HepG2 (cell line): Measurements from ENCODE around the gene STMN3. TPM values are rescaled to one million over a fixed set of nuclear protein-coding genes. Genes with fewer than 3 reads are reported as not detected.

Source experiments
- HNF4A ChIP-seq: sonication (generic); formaldehyde crosslinking; IDR thresholded peaks from 2 replicates; pipeline ENCODE4 v1.4.0; 2020; ENCODE audit warnings: missing genetic modification reagents
- MTF2 ChIP-seq: sonication (generic); formaldehyde crosslinking; IDR thresholded peaks from 2 replicates; pipeline ENCODE4 v1.5.0; 2020; ENCODE audit warnings: missing genetic modification reagents, borderline replicate concordance
- polyA plus RNA-seq, 8 experiments: library from polyadenylated mRNA; depleted of rRNA in 3 of 8; stranded (reverse) in 7 of 8; unstranded in 1 of 8; fragments of >200 nt; fragmentation: Illumina TruSeq in 4 of 8; extraction: Trizol in 4 of 8; gene quantifications; 2 replicates each; pipeline versions ENCODE4 v1.2.1 to v1.2.3, GENCODE V29; 2011 to 2016; ENCODE audit warnings: low read depth in 4 of 8, missing spikeins in 1 of 8, mixed read lengths in 1 of 8; ENCODE audit not compliant: insufficient read depth in 1 of 8
- total RNA-seq, 5 experiments: library from RNA; depleted of rRNA; stranded (reverse); fragments of >200 nt; fragmentation: Illumina TruSeq; extraction: Trizol; gene quantifications; 2 replicates each; pipeline ENCODE4 v1.2.3, GENCODE V29; 2016; ENCODE audit warnings: low read depth in 1 of 5
- TF ChIP-seq, protein P1 (sequence below): sonication (generic); formaldehyde crosslinking; IDR thresholded peaks from 2 replicates; pipeline ENCODE4 v1.4.0; 2020; ENCODE audit warnings: missing genetic modification reagents
- TF ChIP-seq, protein P2 (sequence below): sonication (generic); formaldehyde crosslinking; IDR thresholded peaks from 2 replicates; pipeline ENCODE4 v1.4.0; 2020; ENCODE audit warnings: mild to moderate bottlenecking, missing genetic modification reagents, borderline replicate concordance
- TF ChIP-seq, protein P3 (sequence below): sonication (generic); formaldehyde crosslinking; IDR thresholded peaks from 2 replicates; pipeline ENCODE4 v1.4.0; 2020; ENCODE audit warnings: missing genetic modification reagents
- TF ChIP-seq, protein P4 (sequence below): sonication (generic); formaldehyde crosslinking; IDR thresholded peaks from 2 replicates; pipeline ENCODE4 v1.4.0; 2020; ENCODE audit warnings: missing genetic modification reagents, borderline replicate concordance
- TF ChIP-seq, protein P5 (sequence below): IDR thresholded peaks from 2 replicates; pipeline ENCODE4 v1.6.1; 2016; ENCODE audit warnings: low read depth
- TF ChIP-seq, protein P6 (sequence below): sonication (generic); formaldehyde crosslinking; IDR thresholded peaks from 2 replicates; pipeline ENCODE4 v1.9.0; 2021; ENCODE audit warnings: missing genetic modification reagents, borderline replicate concordance

Gene STMN3
- total and polyA plus RNA-seq, 2 of the 13 experiments (the other 11 are each of a cell fraction or from before 2014, with no cell fraction given) = 21.0 to 48.3 TPM

DNA sequence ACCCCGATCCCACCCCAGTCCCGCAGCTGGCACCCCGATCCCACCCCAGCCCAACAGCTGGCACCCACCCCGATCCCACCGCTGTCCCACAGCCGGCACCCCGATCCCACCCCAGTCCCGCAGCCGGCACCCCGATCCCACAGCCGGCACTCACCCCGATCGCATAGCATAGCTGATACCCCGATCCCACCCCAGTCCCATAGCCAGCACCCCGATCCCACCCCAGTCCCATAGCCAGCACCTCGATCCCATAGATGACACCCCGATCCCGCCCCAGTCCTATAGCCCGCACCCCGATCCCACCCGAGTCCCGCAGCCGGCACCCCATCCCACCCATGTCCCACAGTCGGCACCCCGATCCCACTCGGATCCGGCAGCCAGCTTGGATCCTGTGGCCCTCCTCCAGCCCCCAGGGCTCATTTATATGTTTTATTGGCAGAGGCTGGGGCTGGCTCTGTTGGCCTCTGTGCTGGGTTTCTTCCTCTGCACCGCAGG is 25.4 kb downstream of the STMN3 start (continued):
- TF ChIP-seq, protein P1, sequence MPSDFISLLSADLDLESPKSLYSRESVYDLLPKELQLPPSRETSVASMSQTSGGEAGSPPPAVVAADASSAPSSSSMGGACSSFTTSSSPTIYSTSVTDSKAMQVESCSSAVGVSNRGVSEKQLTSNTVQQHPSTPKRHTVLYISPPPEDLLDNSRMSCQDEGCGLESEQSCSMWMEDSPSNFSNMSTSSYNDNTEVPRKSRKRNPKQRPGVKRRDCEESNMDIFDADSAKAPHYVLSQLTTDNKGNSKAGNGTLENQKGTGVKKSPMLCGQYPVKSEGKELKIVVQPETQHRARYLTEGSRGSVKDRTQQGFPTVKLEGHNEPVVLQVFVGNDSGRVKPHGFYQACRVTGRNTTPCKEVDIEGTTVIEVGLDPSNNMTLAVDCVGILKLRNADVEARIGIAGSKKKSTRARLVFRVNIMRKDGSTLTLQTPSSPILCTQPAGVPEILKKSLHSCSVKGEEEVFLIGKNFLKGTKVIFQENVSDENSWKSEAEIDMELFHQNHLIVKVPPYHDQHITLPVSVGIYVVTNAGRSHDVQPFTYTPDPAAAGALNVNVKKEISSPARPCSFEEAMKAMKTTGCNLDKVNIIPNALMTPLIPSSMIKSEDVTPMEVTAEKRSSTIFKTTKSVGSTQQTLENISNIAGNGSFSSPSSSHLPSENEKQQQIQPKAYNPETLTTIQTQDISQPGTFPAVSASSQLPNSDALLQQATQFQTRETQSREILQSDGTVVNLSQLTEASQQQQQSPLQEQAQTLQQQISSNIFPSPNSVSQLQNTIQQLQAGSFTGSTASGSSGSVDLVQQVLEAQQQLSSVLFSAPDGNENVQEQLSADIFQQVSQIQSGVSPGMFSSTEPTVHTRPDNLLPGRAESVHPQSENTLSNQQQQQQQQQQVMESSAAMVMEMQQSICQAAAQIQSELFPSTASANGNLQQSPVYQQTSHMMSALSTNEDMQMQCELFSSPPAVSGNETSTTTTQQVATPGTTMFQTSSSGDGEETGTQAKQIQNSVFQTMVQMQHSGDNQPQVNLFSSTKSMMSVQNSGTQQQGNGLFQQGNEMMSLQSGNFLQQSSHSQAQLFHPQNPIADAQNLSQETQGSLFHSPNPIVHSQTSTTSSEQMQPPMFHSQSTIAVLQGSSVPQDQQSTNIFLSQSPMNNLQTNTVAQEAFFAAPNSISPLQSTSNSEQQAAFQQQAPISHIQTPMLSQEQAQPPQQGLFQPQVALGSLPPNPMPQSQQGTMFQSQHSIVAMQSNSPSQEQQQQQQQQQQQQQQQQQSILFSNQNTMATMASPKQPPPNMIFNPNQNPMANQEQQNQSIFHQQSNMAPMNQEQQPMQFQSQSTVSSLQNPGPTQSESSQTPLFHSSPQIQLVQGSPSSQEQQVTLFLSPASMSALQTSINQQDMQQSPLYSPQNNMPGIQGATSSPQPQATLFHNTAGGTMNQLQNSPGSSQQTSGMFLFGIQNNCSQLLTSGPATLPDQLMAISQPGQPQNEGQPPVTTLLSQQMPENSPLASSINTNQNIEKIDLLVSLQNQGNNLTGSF = no peak
- TF ChIP-seq, protein P2, sequence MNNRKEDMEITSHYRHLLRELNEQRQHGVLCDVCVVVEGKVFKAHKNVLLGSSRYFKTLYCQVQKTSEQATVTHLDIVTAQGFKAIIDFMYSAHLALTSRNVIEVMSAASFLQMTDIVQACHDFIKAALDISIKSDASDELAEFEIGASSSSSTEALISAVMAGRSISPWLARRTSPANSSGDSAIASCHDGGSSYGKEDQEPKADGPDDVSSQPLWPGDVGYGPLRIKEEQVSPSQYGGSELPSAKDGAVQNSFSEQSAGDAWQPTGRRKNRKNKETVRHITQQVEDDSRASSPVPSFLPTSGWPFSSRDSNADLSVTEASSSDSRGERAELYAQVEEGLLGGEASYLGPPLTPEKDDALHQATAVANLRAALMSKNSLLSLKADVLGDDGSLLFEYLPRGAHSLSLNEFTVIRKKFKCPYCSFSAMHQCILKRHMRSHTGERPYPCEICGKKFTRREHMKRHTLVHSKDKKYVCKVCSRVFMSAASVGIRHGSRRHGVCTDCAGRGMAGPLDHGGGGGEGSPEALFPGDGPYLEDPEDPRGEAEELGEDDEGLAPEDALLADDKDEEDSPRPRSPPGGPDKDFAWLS (CRISPR knock-in tag) = no peak
- TF ChIP-seq, protein P3, sequence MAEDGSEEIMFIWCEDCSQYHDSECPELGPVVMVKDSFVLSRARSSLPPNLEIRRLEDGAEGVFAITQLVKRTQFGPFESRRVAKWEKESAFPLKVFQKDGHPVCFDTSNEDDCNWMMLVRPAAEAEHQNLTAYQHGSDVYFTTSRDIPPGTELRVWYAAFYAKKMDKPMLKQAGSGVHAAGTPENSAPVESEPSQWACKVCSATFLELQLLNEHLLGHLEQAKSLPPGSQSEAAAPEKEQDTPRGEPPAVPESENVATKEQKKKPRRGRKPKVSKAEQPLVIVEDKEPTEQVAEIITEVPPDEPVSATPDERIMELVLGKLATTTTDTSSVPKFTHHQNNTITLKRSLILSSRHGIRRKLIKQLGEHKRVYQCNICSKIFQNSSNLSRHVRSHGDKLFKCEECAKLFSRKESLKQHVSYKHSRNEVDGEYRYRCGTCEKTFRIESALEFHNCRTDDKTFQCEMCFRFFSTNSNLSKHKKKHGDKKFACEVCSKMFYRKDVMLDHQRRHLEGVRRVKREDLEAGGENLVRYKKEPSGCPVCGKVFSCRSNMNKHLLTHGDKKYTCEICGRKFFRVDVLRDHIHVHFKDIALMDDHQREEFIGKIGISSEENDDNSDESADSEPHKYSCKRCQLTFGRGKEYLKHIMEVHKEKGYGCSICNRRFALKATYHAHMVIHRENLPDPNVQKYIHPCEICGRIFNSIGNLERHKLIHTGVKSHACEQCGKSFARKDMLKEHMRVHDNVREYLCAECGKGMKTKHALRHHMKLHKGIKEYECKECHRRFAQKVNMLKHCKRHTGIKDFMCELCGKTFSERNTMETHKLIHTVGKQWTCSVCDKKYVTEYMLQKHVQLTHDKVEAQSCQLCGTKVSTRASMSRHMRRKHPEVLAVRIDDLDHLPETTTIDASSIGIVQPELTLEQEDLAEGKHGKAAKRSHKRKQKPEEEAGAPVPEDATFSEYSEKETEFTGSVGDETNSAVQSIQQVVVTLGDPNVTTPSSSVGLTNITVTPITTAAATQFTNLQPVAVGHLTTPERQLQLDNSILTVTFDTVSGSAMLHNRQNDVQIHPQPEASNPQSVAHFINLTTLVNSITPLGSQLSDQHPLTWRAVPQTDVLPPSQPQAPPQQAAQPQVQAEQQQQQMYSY (CRISPR knock-in tag) = no peak
- TF ChIP-seq, protein P4, sequence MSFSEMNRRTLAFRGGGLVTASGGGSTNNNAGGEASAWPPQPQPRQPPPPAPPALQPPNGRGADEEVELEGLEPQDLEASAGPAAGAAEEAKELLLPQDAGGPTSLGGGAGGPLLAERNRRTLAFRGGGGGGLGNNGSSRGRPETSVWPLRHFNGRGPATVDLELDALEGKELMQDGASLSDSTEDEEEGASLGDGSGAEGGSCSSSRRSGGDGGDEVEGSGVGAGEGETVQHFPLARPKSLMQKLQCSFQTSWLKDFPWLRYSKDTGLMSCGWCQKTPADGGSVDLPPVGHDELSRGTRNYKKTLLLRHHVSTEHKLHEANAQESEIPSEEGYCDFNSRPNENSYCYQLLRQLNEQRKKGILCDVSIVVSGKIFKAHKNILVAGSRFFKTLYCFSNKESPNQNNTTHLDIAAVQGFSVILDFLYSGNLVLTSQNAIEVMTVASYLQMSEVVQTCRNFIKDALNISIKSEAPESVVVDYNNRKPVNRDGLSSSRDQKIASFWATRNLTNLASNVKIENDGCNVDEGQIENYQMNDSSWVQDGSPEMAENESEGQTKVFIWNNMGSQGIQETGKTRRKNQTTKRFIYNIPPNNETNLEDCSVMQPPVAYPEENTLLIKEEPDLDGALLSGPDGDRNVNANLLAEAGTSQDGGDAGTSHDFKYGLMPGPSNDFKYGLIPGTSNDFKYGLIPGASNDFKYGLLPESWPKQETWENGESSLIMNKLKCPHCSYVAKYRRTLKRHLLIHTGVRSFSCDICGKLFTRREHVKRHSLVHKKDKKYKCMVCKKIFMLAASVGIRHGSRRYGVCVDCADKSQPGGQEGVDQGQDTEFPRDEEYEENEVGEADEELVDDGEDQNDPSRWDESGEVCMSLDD (CRISPR knock-in tag) = no peak
- TF ChIP-seq, protein P5, sequence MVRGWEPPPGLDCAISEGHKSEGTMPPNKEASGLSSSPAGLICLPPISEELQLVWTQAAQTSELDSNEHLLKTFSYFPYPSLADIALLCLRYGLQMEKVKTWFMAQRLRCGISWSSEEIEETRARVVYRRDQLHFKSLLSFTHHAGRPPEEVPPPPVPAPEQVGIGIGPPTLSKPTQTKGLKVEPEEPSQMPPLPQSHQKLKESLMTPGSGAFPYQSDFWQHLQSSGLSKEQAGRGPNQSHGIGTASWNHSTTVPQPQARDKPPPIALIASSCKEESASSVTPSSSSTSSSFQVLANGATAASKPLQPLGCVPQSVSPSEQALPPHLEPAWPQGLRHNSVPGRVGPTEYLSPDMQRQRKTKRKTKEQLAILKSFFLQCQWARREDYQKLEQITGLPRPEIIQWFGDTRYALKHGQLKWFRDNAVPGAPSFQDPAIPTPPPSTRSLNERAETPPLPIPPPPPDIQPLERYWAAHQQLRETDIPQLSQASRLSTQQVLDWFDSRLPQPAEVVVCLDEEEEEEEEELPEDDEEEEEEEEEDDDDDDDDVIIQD (CRISPR knock-in tag) = no peak
- TF ChIP-seq, protein P6, sequence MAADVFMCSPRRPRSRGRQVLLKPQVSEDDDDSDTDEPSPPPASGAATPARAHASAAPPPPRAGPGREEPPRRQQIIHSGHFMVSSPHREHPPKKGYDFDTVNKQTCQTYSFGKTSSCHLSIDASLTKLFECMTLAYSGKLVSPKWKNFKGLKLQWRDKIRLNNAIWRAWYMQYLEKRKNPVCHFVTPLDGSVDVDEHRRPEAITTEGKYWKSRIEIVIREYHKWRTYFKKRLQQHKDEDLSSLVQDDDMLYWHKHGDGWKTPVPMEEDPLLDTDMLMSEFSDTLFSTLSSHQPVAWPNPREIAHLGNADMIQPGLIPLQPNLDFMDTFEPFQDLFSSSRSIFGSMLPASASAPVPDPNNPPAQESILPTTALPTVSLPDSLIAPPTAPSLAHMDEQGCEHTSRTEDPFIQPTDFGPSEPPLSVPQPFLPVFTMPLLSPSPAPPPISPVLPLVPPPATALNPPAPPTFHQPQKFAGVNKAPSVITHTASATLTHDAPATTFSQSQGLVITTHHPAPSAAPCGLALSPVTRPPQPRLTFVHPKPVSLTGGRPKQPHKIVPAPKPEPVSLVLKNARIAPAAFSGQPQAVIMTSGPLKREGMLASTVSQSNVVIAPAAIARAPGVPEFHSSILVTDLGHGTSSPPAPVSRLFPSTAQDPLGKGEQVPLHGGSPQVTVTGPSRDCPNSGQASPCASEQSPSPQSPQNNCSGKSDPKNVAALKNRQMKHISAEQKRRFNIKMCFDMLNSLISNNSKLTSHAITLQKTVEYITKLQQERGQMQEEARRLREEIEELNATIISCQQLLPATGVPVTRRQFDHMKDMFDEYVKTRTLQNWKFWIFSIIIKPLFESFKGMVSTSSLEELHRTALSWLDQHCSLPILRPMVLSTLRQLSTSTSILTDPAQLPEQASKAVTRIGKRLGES (CRISPR knock-in tag) = no peak
- no peak for TF ChIP-seq MTF2 (CRISPR knock-in tag)
- TF ChIP-seq HNF4A = no peak
